Fibroblast of villous mesenchyme (primary cell): ENCODE results near the gene RBP5. TPM values are rescaled to one million over a fixed set of nuclear protein-coding genes. Genes with fewer than 3 reads are reported as not detected.

ENCODE experiments used
- DNase-seq: peaks from one replicate; pipeline ENCODE4 v3.0.0-alpha.2; 2010; ENCODE audit warnings: low read depth
- H3K4me3 ChIP-seq: 2 replicates; pipeline ENCODE4 v1.5.1; 2011; ENCODE audit warnings: low read depth, mild to moderate bottlenecking, low read length
- CTCF ChIP-seq: IDR thresholded peaks from 2 replicates; pipeline ENCODE4 v1.5.1; 2012; ENCODE audit warnings: low read depth, mild to moderate bottlenecking, low read length; ENCODE audit not compliant: insufficient read depth
- total RNA-seq: library from RNA; depleted of rRNA; stranded (reverse); fragments of >200 nt; gene quantifications from 2 replicates; pipeline ENCODE4 v1.2.3, GENCODE V29; 2012

RBP5 gene
- total RNA-seq, 1 donor: not detected

GRCh38 chr12:7146906-7147305, 18.2 kb upstream of the RBP5 start:
- no peak for DNase-seq
- no peak for TF ChIP-seq CTCF

GRCh38 chr12:7146228-7146627, 17.5 kb upstream of the RBP5 start:
- TF ChIP-seq CTCF: no peak
- H3K4me3 ChIP-seq: no peak overlapping the region
- DNase-seq: no peak

More at GRCh38 chr12:7146906-7147305, 18.2 kb upstream of the RBP5 start:
- no peak overlapping the region for H3K4me3 ChIP-seq

GRCh38 chr12:7145671-7146070, 17.0 kb upstream of the RBP5 start:
- DNase-seq: no peak
- no peak overlapping the region for H3K4me3 ChIP-seq
- TF ChIP-seq CTCF: no peak

DNA sequence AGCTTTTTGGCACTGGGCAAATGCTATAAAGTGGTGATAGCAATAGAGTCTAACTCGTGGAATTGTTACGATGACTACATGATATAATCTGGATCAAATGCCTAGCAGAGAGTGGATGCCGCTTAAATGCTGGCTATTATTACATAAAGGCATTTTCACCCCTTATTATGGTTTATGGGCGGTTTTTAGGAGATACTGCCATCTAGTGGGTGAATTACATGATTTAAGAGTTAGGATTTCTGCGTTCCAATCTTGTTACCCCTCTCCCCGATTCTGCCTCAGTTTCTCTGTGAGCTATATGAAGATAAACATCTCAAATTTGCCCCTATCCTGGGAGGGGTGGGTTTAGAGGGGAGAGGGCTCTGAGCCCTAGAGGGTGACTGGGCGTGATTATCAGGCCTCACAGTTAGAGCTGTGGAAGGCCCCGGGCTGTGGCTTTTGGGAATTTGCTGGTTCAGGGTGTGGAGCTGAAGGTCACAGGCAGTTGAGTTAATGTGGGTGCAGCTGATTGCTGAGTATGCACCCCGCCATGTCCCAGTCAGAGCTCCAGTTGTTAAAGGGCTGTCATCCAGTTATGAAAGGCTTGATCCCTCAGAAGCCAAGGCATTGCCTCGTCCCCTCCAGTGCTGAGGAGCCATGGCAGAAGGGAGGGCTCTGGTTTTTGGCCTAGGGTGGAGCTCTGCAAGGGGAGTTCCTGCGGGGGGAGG, 15.9 kb upstream of the RBP5 start:
- DNase-seq: peak; percentile 50
- TF ChIP-seq CTCF: peak; percentile 57
- H3K4me3 ChIP-seq: no peak overlapping the region

DNA sequence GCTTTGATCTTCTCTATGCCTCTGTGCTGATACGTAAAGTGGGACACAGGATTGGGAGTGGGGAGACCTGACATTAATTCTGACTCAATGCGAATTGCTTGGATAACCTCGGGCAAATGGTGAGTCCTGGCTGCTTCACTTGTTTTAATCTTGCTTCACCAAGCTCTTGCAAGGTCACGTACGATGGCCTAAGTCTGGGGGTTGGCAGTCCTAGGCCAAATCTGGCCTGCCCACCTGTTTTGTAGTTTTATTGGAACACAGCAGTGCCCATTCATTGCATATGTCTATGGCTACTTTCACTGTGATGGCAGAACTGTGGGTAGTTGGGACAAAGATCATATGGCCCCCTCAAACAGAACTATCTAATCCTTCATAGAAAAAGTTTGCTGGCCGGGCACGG, 14.9 kb upstream of the RBP5 start:
- TF ChIP-seq CTCF: no peak
- no peak for DNase-seq
- H3K4me3 ChIP-seq: no peak overlapping the region

- no peak for DNase-seq
- TF ChIP-seq CTCF: no peak
- no peak overlapping the region for H3K4me3 ChIP-seq
Observed at GRCh38 chr12:7142809-7143465, 14.2 kb upstream of the RBP5 start.
